IMR-90 (cell line): Measurements from ENCODE around the gene GOLGA6A. TPM values are rescaled to one million over a fixed set of nuclear protein-coding genes. Genes with fewer than 3 reads are reported as not detected.

Source experiments
- ATAC-seq: fragments of 200-7000 bp; cut with Tn5 transposase; 2 replicates; pipeline ENCODE4 v1.9.1; 2020; ENCODE audit warnings: low read depth, mild to moderate bottlenecking, moderate library complexity
- BruUV-seq: library from RNA; stranded (reverse); fragments of 400-500 nt; replicated peaks from 2 replicates; lab custom pipeline; 2021; lab: Mats Ljungman, UMichigan
- CTCF ChIA-PET: fragments of 300-600 bp; formaldehyde crosslinking; extraction: SDS; loops from one replicate; lab custom pipeline; 2021; ENCODE audit warnings: antibody characterized with exemption; lab: Yijun Ruan, JAX
- POLR2A ChIA-PET: fragments of 300-600 bp; sonication (Branson Sonifier 250); formaldehyde crosslinking; loops from one replicate; lab custom pipeline; 2022; ENCODE audit warnings: antibody characterized with exemption; ENCODE audit not compliant: unreplicated experiment; lab: Charles Lee
- DNase-seq: peaks from one replicate; pipeline ENCODE4 v3.0.0; 2013
- H2AFZ ChIP-seq: replicated peaks from 2 replicates; pipeline ENCODE3; 2013; ENCODE audit warnings: low read length, mild to moderate bottlenecking; ENCODE audit not compliant: poor library complexity
- H2AK5ac ChIP-seq: 2 replicates; pipeline ENCODE4 v1.6.1; 2013; ENCODE audit warnings: low read depth, low read length, inconsistent platforms
- H2AK9ac ChIP-seq: replicated peaks from 2 replicates; pipeline ENCODE3; 2013; ENCODE audit warnings: mild to moderate bottlenecking, low read depth, low read length, moderate library complexity; ENCODE audit not compliant: poor library complexity
- H2BK120ac ChIP-seq: 2 replicates; pipeline ENCODE4 v1.6.1; 2013; ENCODE audit warnings: low read depth, low read length, inconsistent platforms
- H2BK15ac ChIP-seq: 3 replicates; pipeline ENCODE4 v1.6.1; 2013; ENCODE audit warnings: low read depth, low read length, inconsistent platforms
- H2BK20ac ChIP-seq: 2 replicates; pipeline ENCODE4 v1.6.1; 2013; ENCODE audit warnings: low read depth, mild to moderate bottlenecking, inconsistent platforms, low read length, moderate library complexity
- H2BK5ac ChIP-seq: 2 replicates; pipeline ENCODE4 v1.6.1; 2013; ENCODE audit warnings: mild to moderate bottlenecking, low read depth, low read length, inconsistent platforms; ENCODE audit not compliant: poor library complexity, severe bottlenecking
- H3K14ac ChIP-seq: replicated peaks from 2 replicates; pipeline ENCODE4 v1.6.1; 2013; ENCODE audit warnings: low read depth, low read length, inconsistent platforms
- H3K18ac ChIP-seq: 2 replicates; pipeline ENCODE4 v1.6.1; 2013; ENCODE audit warnings: low read depth, low read length, control low read depth
- H3K23ac ChIP-seq: 2 replicates; pipeline ENCODE4 v1.6.1; 2013; ENCODE audit warnings: low read depth, low read length, inconsistent platforms
- H3K27ac ChIP-seq: 2 replicates; pipeline ENCODE4 v1.5.1; 2013; ENCODE audit warnings: mild to moderate bottlenecking, control low read depth, low read length; ENCODE audit not compliant: insufficient read depth
- H3K27me3 ChIP-seq: 2 replicates; pipeline ENCODE4 v1.6.1; 2013; ENCODE audit warnings: low read length; ENCODE audit not compliant: control insufficient read depth, insufficient read depth
- H3K36me3 ChIP-seq: 2 replicates; pipeline ENCODE4 v1.6.1; 2013; ENCODE audit warnings: low read length, mixed read lengths; ENCODE audit not compliant: control insufficient read depth, insufficient read depth
- H3K4ac ChIP-seq: 2 replicates; pipeline ENCODE4 v1.6.1; 2013; ENCODE audit warnings: low read depth, low read length, inconsistent platforms
- H3K4me1 ChIP-seq: 2 replicates; pipeline ENCODE4 v1.6.1; 2013; ENCODE audit warnings: low read length, mixed read lengths; ENCODE audit not compliant: control insufficient read depth, insufficient read depth
- H3K4me2 ChIP-seq: 2 replicates; pipeline ENCODE4 v1.6.1; 2013; ENCODE audit warnings: low read depth, mild to moderate bottlenecking, control low read depth, low read length, moderate library complexity
- H3K4me3 ChIP-seq: 2 replicates; pipeline ENCODE4 v1.5.1; 2013; ENCODE audit warnings: low read depth, mild to moderate bottlenecking, control low read depth, low read length, moderate library complexity; ENCODE audit not compliant: insufficient read depth
- H3K56ac ChIP-seq: 2 replicates; pipeline ENCODE4 v1.6.1; 2013; ENCODE audit warnings: low read length, inconsistent platforms; ENCODE audit not compliant: insufficient read depth; ENCODE audit errors: extremely low read depth
- H3K79me1 ChIP-seq, 2 experiments: 2 replicates each; pipeline ENCODE4 v1.6.1; 2013; ENCODE audit warnings: low read length in 2 of 2, inconsistent platforms in 1 of 2, low read depth in 1 of 2
- H3K9ac ChIP-seq: 2 replicates; pipeline ENCODE4 v1.6.1; 2013; ENCODE audit warnings: low read depth, low read length, control low read depth
- H3K9me1 ChIP-seq: 2 replicates; pipeline ENCODE4 v1.6.1; 2013; ENCODE audit warnings: low read length, inconsistent platforms; ENCODE audit not compliant: insufficient read depth
- H3K9me3 ChIP-seq: 2 replicates; pipeline ENCODE4 v1.6.1; 2013; ENCODE audit warnings: low read length; ENCODE audit not compliant: control insufficient read depth, insufficient read depth
- H4K20me1 ChIP-seq: 2 replicates; pipeline ENCODE4 v1.6.1; 2013; ENCODE audit warnings: low read length, inconsistent platforms; ENCODE audit not compliant: insufficient read depth
- H4K5ac ChIP-seq: 2 replicates; pipeline ENCODE4 v1.6.1; 2013; ENCODE audit warnings: mild to moderate bottlenecking, low read depth, low read length, control low read depth
- H4K8ac ChIP-seq, 2 experiments: 2 replicates each; pipeline ENCODE4 v1.6.1; 2013; ENCODE audit warnings: low read depth in 2 of 2, low read length in 2 of 2, control low read depth in 1 of 2, inconsistent platforms in 1 of 2
- H4K91ac ChIP-seq: 2 replicates; pipeline ENCODE4 v1.6.1; 2013; ENCODE audit warnings: low read depth, low read length, inconsistent platforms; ENCODE audit not compliant: insufficient read depth
- CEBPB ChIP-seq: IDR thresholded peaks from 2 replicates; pipeline ENCODE4 v1.6.1; 2012; ENCODE audit warnings: low read depth, low read length, improper control_type of control experiment
- FOS ChIP-seq: fragments of 150-350 bp; IDR thresholded peaks from 2 replicates; pipeline ENCODE4 v1.6.1; 2016; ENCODE audit warnings: low read depth, low read length
- MAFK ChIP-seq: IDR thresholded peaks from 2 replicates; pipeline ENCODE4 v1.6.1; 2012; ENCODE audit warnings: low read depth, low read length, improper control_type of control experiment
- MAZ ChIP-seq: IDR thresholded peaks from 2 replicates; pipeline ENCODE4 v1.6.1; 2012; ENCODE audit warnings: low read depth, mild to moderate bottlenecking, low read length, improper control_type of control experiment, moderate library complexity, borderline replicate concordance
- MXI1 ChIP-seq: IDR thresholded peaks from 2 replicates; pipeline ENCODE4 v1.6.1; 2012; ENCODE audit warnings: low read depth, mild to moderate bottlenecking, low read length, moderate library complexity, borderline replicate concordance
- NFE2L2 ChIP-seq: fragments of 150-350 bp; IDR thresholded peaks from 2 replicates; pipeline ENCODE4 v1.6.1; 2016; ENCODE audit warnings: low read depth, mild to moderate bottlenecking, low read length
- POLR2A ChIP-seq: IDR thresholded peaks from 2 replicates; pipeline ENCODE4 v1.6.1; 2012; ENCODE audit warnings: mild to moderate bottlenecking, low read depth, low read length
- RAD21 ChIP-seq: IDR thresholded peaks from 2 replicates; pipeline ENCODE4 v1.6.1; 2012; ENCODE audit warnings: low read length, improper control_type of control experiment
- RCOR1 ChIP-seq: IDR thresholded peaks from 2 replicates; pipeline ENCODE4 v1.6.1; 2012; ENCODE audit warnings: mild to moderate bottlenecking, low read length, improper control_type of control experiment; ENCODE audit not compliant: insufficient replicate concordance
- RFX5 ChIP-seq: IDR thresholded peaks from 2 replicates; pipeline ENCODE4 v1.8.0; 2012; ENCODE audit warnings: low read depth, mild to moderate bottlenecking, low read length, moderate library complexity
- SMC3 ChIP-seq: fragments of 150-350 bp; IDR thresholded peaks from 2 replicates; pipeline ENCODE4 v1.6.1; 2016; ENCODE audit warnings: low read depth, mild to moderate bottlenecking, antibody characterized with exemption, low read length, moderate library complexity
- WGBS, 2 experiments: methylation state at CpG; one replicate each; pipeline versions ENCODE4 v1.1.5 to v1.1.7; 2013; ENCODE audit warnings: missing lambda C conversion rate in 2 of 2; ENCODE audit not compliant: insufficient read length in 1 of 2; ENCODE audit errors: extremely low coverage in 2 of 2; 5-methylcytosine and 5-hydroxymethylcytosine counted together
- dilution Hi-C: fragments of 300-500 bp; cut with HindIII; formaldehyde crosslinking; loops from one replicate; pipeline ENCODE4 v1.14.3; 2018; ENCODE audit warnings: low sequenced_read_pairs; ENCODE audit not compliant: unreplicated experiment
- in situ Hi-C: fragments of 300-500 bp; cut with MboI; formaldehyde crosslinking; loops from 3 replicates; pipeline ENCODE4 v1.14.3; 2019; ENCODE audit warnings: low sequenced_read_pairs, inconsistent platforms, mixed read lengths
- intact Hi-C: fragments of 100-400 bp; cut with micrococcal nuclease; formaldehyde crosslinking; loops from 2 replicates; pipeline ENCODE4 v1.10.0; 2022
- polyA plus RNA-seq, 3 experiments: library from polyadenylated mRNA; depleted of rRNA; stranded (reverse); fragments of >200 nt; gene quantifications; 2 replicates each; pipeline ENCODE4 v1.2.3, GENCODE V29; 2012; ENCODE audit warnings: low replicate concordance in 1 of 3
- total RNA-seq: library from RNA; depleted of rRNA; stranded (reverse); fragments of >200 nt; gene quantifications from 2 replicates; pipeline ENCODE4 v1.2.3, GENCODE V29; 2012
- TF ChIP-seq, protein P1 (sequence below): conservative IDR thresholded peaks from 2 replicates; pipeline ENCODE4 v1.5.1; 2012; ENCODE audit warnings: mild to moderate bottlenecking, low read depth, low read length, improper control_type of control experiment
- TF ChIP-seq, protein P2 (sequence below): fragments of 150-350 bp; IDR thresholded peaks from 2 replicates; pipeline ENCODE4 v1.6.1; 2016; ENCODE audit warnings: low read depth, mild to moderate bottlenecking, low read length, moderate library complexity, borderline replicate concordance
- TF ChIP-seq, protein P3 (sequence below): fragments of 150-350 bp; IDR thresholded peaks from 2 replicates; pipeline ENCODE4 v1.6.1; 2017; ENCODE audit warnings: mild to moderate bottlenecking, antibody characterized with exemption, low read length, low read depth

Gene GOLGA6A
- total and polyA plus RNA-seq, 2 of the 4 experiments (the other 2 are of a cell fraction), result not detected

DNA sequence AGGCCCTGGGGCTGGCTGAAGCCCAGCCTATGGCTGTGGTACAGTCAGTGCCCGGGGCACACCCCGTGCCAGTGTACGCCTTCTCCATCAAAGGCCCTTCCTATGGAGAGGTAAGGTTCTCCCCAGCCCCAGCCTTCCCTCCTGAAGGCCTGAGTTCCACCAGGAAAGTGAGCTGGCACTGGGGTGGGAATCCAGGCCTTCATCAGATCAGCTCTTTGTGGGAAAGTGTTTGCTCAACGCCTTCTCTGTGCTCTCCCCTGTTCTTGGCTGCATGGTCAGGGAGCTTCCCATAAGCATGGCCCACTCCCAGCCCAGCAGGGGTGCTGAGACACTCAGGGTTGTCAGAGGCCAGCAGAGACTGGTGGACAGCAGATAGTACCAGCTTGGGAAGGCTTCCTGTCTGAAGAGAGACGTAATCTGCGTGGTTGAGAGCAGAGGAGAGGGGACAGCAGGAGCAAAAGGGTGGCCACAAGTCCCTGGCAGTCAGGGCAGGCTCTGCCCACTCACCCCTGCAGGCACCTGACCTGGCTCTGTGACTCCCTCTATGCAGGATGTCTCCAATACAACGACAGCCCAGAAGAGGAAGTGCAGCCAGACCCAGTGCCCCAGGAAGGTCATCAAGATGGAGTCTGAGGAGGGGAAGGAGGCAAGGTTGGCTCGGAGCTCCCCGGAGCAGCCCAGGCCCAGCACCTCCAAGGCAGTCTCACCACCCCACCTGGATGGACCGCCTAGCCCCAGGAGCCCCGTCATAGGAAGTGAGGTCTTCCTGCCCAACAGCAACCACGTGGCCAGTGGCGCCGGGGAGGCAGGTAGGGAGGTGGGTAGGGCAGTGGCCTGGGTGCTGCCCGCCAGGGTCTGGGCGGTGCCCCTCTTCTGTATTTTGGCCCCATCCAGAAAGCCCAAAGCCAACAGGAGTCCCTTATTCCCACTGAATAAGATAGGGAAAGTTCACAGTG lies 49.5 kb downstream of the GOLGA6A start:
- H3K9me3 ChIP-seq, result no peaks in the 10 kb centered on the region

More for the DNA sequence above, 49.5 kb downstream of the GOLGA6A start:
- H3K4me3 ChIP-seq, result no peak overlapping the region
- no peak for ATAC-seq
- H2BK20ac ChIP-seq, result no peak overlapping the region
- peaks cover 14 to 20% of the 10 kb centered on the region in 2 experiments for H3K79me1 ChIP-seq
- H3K27me3 ChIP-seq, result no peaks in the 10 kb centered on the region
- TF ChIP-seq MXI1, result no peak
- no peak for TF ChIP-seq SMC3
- TF ChIP-seq MAFK, result no peak
- TF ChIP-seq, protein P1, sequence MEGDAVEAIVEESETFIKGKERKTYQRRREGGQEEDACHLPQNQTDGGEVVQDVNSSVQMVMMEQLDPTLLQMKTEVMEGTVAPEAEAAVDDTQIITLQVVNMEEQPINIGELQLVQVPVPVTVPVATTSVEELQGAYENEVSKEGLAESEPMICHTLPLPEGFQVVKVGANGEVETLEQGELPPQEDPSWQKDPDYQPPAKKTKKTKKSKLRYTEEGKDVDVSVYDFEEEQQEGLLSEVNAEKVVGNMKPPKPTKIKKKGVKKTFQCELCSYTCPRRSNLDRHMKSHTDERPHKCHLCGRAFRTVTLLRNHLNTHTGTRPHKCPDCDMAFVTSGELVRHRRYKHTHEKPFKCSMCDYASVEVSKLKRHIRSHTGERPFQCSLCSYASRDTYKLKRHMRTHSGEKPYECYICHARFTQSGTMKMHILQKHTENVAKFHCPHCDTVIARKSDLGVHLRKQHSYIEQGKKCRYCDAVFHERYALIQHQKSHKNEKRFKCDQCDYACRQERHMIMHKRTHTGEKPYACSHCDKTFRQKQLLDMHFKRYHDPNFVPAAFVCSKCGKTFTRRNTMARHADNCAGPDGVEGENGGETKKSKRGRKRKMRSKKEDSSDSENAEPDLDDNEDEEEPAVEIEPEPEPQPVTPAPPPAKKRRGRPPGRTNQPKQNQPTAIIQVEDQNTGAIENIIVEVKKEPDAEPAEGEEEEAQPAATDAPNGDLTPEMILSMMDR, result no peak
- TF ChIP-seq RAD21, result no peak
- TF ChIP-seq RFX5, result no peak
- no peak for TF ChIP-seq POLR2A
- TF ChIP-seq, protein P2, sequence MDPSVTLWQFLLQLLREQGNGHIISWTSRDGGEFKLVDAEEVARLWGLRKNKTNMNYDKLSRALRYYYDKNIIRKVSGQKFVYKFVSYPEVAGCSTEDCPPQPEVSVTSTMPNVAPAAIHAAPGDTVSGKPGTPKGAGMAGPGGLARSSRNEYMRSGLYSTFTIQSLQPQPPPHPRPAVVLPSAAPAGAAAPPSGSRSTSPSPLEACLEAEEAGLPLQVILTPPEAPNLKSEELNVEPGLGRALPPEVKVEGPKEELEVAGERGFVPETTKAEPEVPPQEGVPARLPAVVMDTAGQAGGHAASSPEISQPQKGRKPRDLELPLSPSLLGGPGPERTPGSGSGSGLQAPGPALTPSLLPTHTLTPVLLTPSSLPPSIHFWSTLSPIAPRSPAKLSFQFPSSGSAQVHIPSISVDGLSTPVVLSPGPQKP, result no peak
- TF ChIP-seq, protein P3, sequence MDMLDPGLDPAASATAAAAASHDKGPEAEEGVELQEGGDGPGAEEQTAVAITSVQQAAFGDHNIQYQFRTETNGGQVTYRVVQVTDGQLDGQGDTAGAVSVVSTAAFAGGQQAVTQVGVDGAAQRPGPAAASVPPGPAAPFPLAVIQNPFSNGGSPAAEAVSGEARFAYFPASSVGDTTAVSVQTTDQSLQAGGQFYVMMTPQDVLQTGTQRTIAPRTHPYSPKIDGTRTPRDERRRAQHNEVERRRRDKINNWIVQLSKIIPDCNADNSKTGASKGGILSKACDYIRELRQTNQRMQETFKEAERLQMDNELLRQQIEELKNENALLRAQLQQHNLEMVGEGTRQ, result no peak
- TF ChIP-seq FOS, result no peak
- TF ChIP-seq RCOR1, result no peak
- TF ChIP-seq MAZ, result no peak
- TF ChIP-seq CEBPB, result no peak
- no peak for TF ChIP-seq NFE2L2
- POLR2A ChIA-PET, result no interaction called here
- H2AK5ac ChIP-seq, result no peak overlapping the region
- no peaks in the 10 kb centered on the region for H4K20me1 ChIP-seq
- H4K5ac ChIP-seq, result no peak overlapping the region
- no peak overlapping the region for H3K23ac ChIP-seq
- H4K8ac ChIP-seq, result no peak overlapping the region
- DNase-seq, result no peak
- no peak overlapping the region for H4K91ac ChIP-seq
- no peak overlapping the region for H2BK15ac ChIP-seq
- H3K14ac ChIP-seq, result no peak overlapping the region
- H3K4me1 ChIP-seq, result peaks cover 4% of the 10 kb centered on the region; the same call in 1 of the 2 replicates
- no TSS peak for BruUV-seq
- H3K9me1 ChIP-seq, result no peaks in the 10 kb centered on the region
- peaks cover 39% of the 10 kb centered on the region for H3K36me3 ChIP-seq
- peak overlapping the region; percentile 19 for H2AK9ac ChIP-seq
- CTCF ChIA-PET, result no interaction called here
- H3K56ac ChIP-seq, result no peak overlapping the region
- H3K27ac ChIP-seq, result no peak overlapping the region
- no peak overlapping the region for H3K18ac ChIP-seq
- dilution Hi-C loops, result no loop called here
- H3K4me2 ChIP-seq, result no peak overlapping the region
- no peak overlapping the region for H2BK5ac ChIP-seq
- no peak overlapping the region for H2AFZ ChIP-seq
- no CpG with 5 or more reads among the region's 16 CpGs for WGBS, 2 experiments
- no peak overlapping the region for H3K4ac ChIP-seq
- intact Hi-C loops, result no loop called here
- H2BK120ac ChIP-seq, result no peak overlapping the region
- H3K9ac ChIP-seq, result no peak overlapping the region
- in situ Hi-C loops, result no loop called here
